K562 (cell line): Measurements from ENCODE around the gene HOXB4. TPM values are rescaled to one million over a fixed set of nuclear protein-coding genes. Genes with fewer than 3 reads are reported as not detected.

Experiments
- FOS ChIP-seq: IDR thresholded peaks from 3 replicates; pipeline ENCODE4 v1.6.1; 2011; ENCODE audit not compliant: insufficient read length; ENCODE audit errors: extremely low read depth
- GMEB1 ChIP-seq: fragments of 250-450 bp; sonication (Bioruptor Pico); IDR thresholded peaks from 2 replicates; pipeline ENCODE4 v1.4.0; 2020; ENCODE audit warnings: mild to moderate bottlenecking
- KAT2B ChIP-seq: IDR thresholded peaks from one replicate; pipeline ENCODE4 v1.6.1; 2012; ENCODE audit warnings: low read depth, mild to moderate bottlenecking, control low read depth, inconsistent platforms, low read length, moderate library complexity
- MLLT1 ChIP-seq, 2 experiments: fragments of 450-650 bp; IDR thresholded peaks; 2 replicates each; pipeline ENCODE4 v1.6.1; 2016
- MTA3 ChIP-seq: fragments of 450-650 bp; formaldehyde crosslinking; IDR thresholded peaks from 2 replicates; pipeline ENCODE4 v1.6.1; 2017; ENCODE audit warnings: mild to moderate bottlenecking, borderline replicate concordance
- MXI1 ChIP-seq: IDR thresholded peaks from 2 replicates; pipeline ENCODE4 v1.6.1; 2011; ENCODE audit warnings: low read depth, mild to moderate bottlenecking, improper control_type of control experiment, low read length
- NFYB ChIP-seq: IDR thresholded peaks from 2 replicates; pipeline ENCODE4 v1.6.1; 2011; ENCODE audit warnings: mild to moderate bottlenecking, moderate library complexity; ENCODE audit not compliant: insufficient read length; ENCODE audit errors: extremely low read depth
- PTTG1 ChIP-seq: fragments of 450-650 bp; IDR thresholded peaks from 2 replicates; pipeline ENCODE4 v1.6.1; 2016; ENCODE audit warnings: low read depth, mild to moderate bottlenecking, missing genetic modification characterization, missing compliant biosample characterization
- RAD51 ChIP-seq: fragments of 450-650 bp; IDR thresholded peaks from 2 replicates; pipeline ENCODE4 v1.7.1; 2016; ENCODE audit warnings: low read depth, mild to moderate bottlenecking, borderline replicate concordance
- RBM15 ChIP-seq: fragments of 200-400 bp; formaldehyde crosslinking; IDR thresholded peaks from 2 replicates; pipeline ENCODE4 v1.6.1; 2018; ENCODE audit warnings: mild to moderate bottlenecking, low read length, moderate library complexity; ENCODE audit not compliant: insufficient read depth
- RBM25 ChIP-seq: fragments of 200-400 bp; formaldehyde crosslinking; IDR thresholded peaks from 2 replicates; pipeline ENCODE4 v1.6.1; 2018; ENCODE audit warnings: low read length, low read depth, moderate library complexity; ENCODE audit not compliant: severe bottlenecking
- STAT6 ChIP-seq: sonication (generic); formaldehyde crosslinking; IDR thresholded peaks from 2 replicates; pipeline ENCODE4 v1.8.1; 2023; ENCODE audit warnings: mild to moderate bottlenecking, missing genetic modification reagents
- TOE1 ChIP-seq, 2 experiments: fragments of 450-650 bp in 1 of 2; sonication (generic) in 1 of 2; formaldehyde crosslinking in 1 of 2; IDR thresholded peaks; 2 replicates each; pipeline versions ENCODE4 v1.7.1 to v1.8.0; 2016 to 2022; ENCODE audit warnings: borderline replicate concordance in 2 of 2, mild to moderate bottlenecking in 2 of 2, antibody characterized with exemption in 1 of 2, inconsistent platforms in 1 of 2, low read depth in 1 of 2, missing genetic modification reagents in 1 of 2, moderate library complexity in 1 of 2
- USF1 ChIP-seq: sonication (generic); formaldehyde crosslinking; IDR thresholded peaks from 2 replicates; pipeline ENCODE4 v1.9.0; 2022; ENCODE audit warnings: mild to moderate bottlenecking, missing genetic modification reagents
- ZNF133 ChIP-seq: fragments of 250-450 bp; sonication (Bioruptor Pico); IDR thresholded peaks from 2 replicates; pipeline ENCODE4 v1.4.0; 2020; ENCODE audit warnings: mild to moderate bottlenecking
- ZNF592 ChIP-seq: fragments of 450-650 bp; IDR thresholded peaks from 2 replicates; pipeline ENCODE4 v1.6.1; 2017; ENCODE audit warnings: antibody characterized with exemption, mild to moderate bottlenecking
- polyA plus RNA-seq, 8 experiments: library from polyadenylated mRNA; depleted of rRNA in 4 of 8; stranded (reverse) in 5 of 8; unstranded in 3 of 8; fragments of >200 nt; fragmentation: Nextera tagmentation in 2 of 8; fragmentation: Illumina TruSeq in 1 of 8; extraction: Ambion mirVana in 2 of 8; extraction: Trizol in 1 of 8; gene quantifications; 2 replicates each; pipeline versions ENCODE4 v1.2.1 to v1.2.3, GENCODE V29; 2011 to 2014; ENCODE audit warnings: inconsistent platforms in 1 of 8, missing spikeins in 1 of 8
- total RNA-seq, 7 experiments: library from RNA; depleted of rRNA in 6 of 7; stranded (reverse); fragments of >200 nt in 6 of 7; fragmentation: Illumina TruSeq in 2 of 7; extraction: Trizol in 2 of 7; gene quantifications; 2 replicates each; pipeline versions ENCODE4 v1.2.1 to v1.2.3, GENCODE V29; 2011 to 2021; ENCODE audit warnings: low replicate concordance in 1 of 7

Gene HOXB4
- total and polyA plus RNA-seq, 9 of the 15 experiments (the other 6 are each of a cell fraction or from before 2014, with no cell fraction given): 1.6 to 34.9 (median 14.9) TPM

GRCh38 chr17:48545022-48545375 is 33.2 kb downstream of the HOXB4 start, which contains the start of gene HOXB2 (continued):
- TF ChIP-seq MLLT1 (IDR thresholded peaks at IDR 0.05) (0 out of 4 replicates have a peak, but pooled peaks of 1 of the 2 experiments have one; percentile 9), RBM15 (no peak), RAD51 (peak; percentile 77), MXI1 (no peak), PTTG1 (tag) (no peak), ZNF592 (0 out of 2 replicates have a peak, but pooled peaks have one; percentile 14), USF1 (CRISPR knock-in tag) (peak; percentile 82), STAT6 (CRISPR knock-in tag) (no peak), MTA3 (0 out of 2 replicates have a peak, but pooled peaks have one; percentile 11), RBM25 (peak; percentile 77), FOS (peak; percentile 9), KAT2B (no peak), ZNF133 (no peak), GMEB1 (CRISPR knock-in tag) (no peak), NFYB (peak; percentile 99), TOE1 (IDR thresholded peaks at IDR 0.05; ENCODE audit: borderline replicate concordance) (peak; percentile 30; the same call in 1 of the 2 replicates), TOE1 (CRISPR knock-in tag; IDR thresholded peaks at IDR 0.05; ENCODE audit: borderline replicate concordance, low read depth) (no peak)
